H9 (cell line): ENCODE measurements around the gene WNT4. TPM values are rescaled to one million over a fixed set of nuclear protein-coding genes. Genes with fewer than 3 reads are reported as not detected.

Experiments used
- DNase-seq: peaks from one replicate; pipeline ENCODE4 v3.0.0-alpha.2; 2017
- H2AFZ ChIP-seq: one replicate; pipeline ENCODE4 v1.6.1; 2013; ENCODE audit warnings: mild to moderate bottlenecking, low read length, control low read depth, moderate library complexity
- H2AK5ac ChIP-seq: 2 replicates; pipeline ENCODE4 v1.6.1; 2013; ENCODE audit warnings: low read length, control low read depth, mixed read lengths; ENCODE audit not compliant: insufficient read length
- H2BK120ac ChIP-seq: one replicate; pipeline ENCODE4 v1.6.1; 2013; ENCODE audit warnings: low read depth, mild to moderate bottlenecking, low read length, control low read depth, inconsistent platforms; ENCODE audit not compliant: poor library complexity, severe bottlenecking
- H2BK12ac ChIP-seq: 2 replicates; pipeline ENCODE4 v1.6.1; 2013; ENCODE audit warnings: low read length, control low read depth, mixed read lengths, low read depth; ENCODE audit not compliant: insufficient read length
- H2BK15ac ChIP-seq: 2 replicates; pipeline ENCODE4 v1.6.1; 2013; ENCODE audit warnings: low read depth, low read length, control low read depth
- H2BK20ac ChIP-seq: one replicate; pipeline ENCODE4 v1.6.1; 2013; ENCODE audit warnings: low read depth, mild to moderate bottlenecking, low read length, control low read depth, inconsistent platforms; ENCODE audit not compliant: poor library complexity, severe bottlenecking
- H2BK5ac ChIP-seq: 2 replicates; pipeline ENCODE4 v1.6.1; 2013; ENCODE audit warnings: low read length, control low read depth, mixed read lengths; ENCODE audit not compliant: insufficient read length
- H3K14ac ChIP-seq: 2 replicates; pipeline ENCODE4 v1.6.1; 2013; ENCODE audit warnings: low read length, control low read depth; ENCODE audit not compliant: insufficient read depth
- H3K18ac ChIP-seq: 2 replicates; pipeline ENCODE4 v1.6.1; 2013; ENCODE audit warnings: low read depth, mild to moderate bottlenecking, mixed read lengths, low read length, control low read depth; ENCODE audit not compliant: insufficient read length
- H3K23ac ChIP-seq: 2 replicates; pipeline ENCODE4 v1.6.1; 2013; ENCODE audit warnings: low read length, control low read depth, mixed read lengths, low read depth; ENCODE audit not compliant: insufficient read length
- H3K23me2 ChIP-seq: 2 replicates; pipeline ENCODE4 v1.6.1; 2013; ENCODE audit warnings: low read depth, mild to moderate bottlenecking, mixed read lengths, low read length, control low read depth; ENCODE audit not compliant: insufficient read length, poor library complexity, severe bottlenecking
- H3K27ac ChIP-seq: 2 replicates; pipeline ENCODE4 v1.5.1; 2013; ENCODE audit warnings: low read length, control low read depth, mixed read lengths, low read depth; ENCODE audit not compliant: insufficient read length
- H3K27me3 ChIP-seq: 2 replicates; pipeline ENCODE4 v1.6.1; 2013; ENCODE audit warnings: low read length, control low read depth, inconsistent platforms; ENCODE audit not compliant: insufficient read depth
- H3K4ac ChIP-seq: 2 replicates; pipeline ENCODE4 v1.6.1; 2013; ENCODE audit warnings: low read depth, mild to moderate bottlenecking, control low read depth, inconsistent platforms, low read length, moderate library complexity
- H3K4me1 ChIP-seq: 2 replicates; pipeline ENCODE4 v1.6.1; 2013; ENCODE audit warnings: low read length, control low read depth, inconsistent platforms; ENCODE audit not compliant: insufficient read depth
- H3K4me2 ChIP-seq: 2 replicates; pipeline ENCODE4 v1.6.1; 2013; ENCODE audit warnings: low read length, control low read depth, mixed read lengths; ENCODE audit not compliant: insufficient read length, insufficient read depth
- H3K56ac ChIP-seq: 2 replicates; pipeline ENCODE4 v1.6.1; 2013; ENCODE audit warnings: low read depth, mild to moderate bottlenecking, mixed read lengths, low read length, control low read depth; ENCODE audit not compliant: insufficient read length
- H3K79me1 ChIP-seq: 2 replicates; pipeline ENCODE4 v1.6.1; 2013; ENCODE audit warnings: low read depth, mild to moderate bottlenecking, moderate library complexity, low read length, control low read depth, inconsistent platforms; ENCODE audit not compliant: insufficient read depth, poor library complexity, severe bottlenecking
- H3K79me2 ChIP-seq: 2 replicates; pipeline ENCODE4 v1.6.1; 2013; ENCODE audit warnings: low read length, control low read depth, inconsistent platforms; ENCODE audit not compliant: insufficient read depth
- H3K9ac ChIP-seq: 2 replicates; pipeline ENCODE4 v1.6.1; 2013; ENCODE audit warnings: low read length, control low read depth, mixed read lengths; ENCODE audit not compliant: insufficient read length; ENCODE audit errors: extremely low read depth
- H3K9me3 ChIP-seq: one replicate; pipeline ENCODE4 v1.6.1; 2013; ENCODE audit warnings: low read depth, low read length, inconsistent platforms; ENCODE audit not compliant: control insufficient read depth
- H3T11ph ChIP-seq: one replicate; pipeline ENCODE4 v1.6.1; 2013; ENCODE audit warnings: mild to moderate bottlenecking, low read length, control low read depth, inconsistent platforms
- H4K20me1 ChIP-seq: one replicate; pipeline ENCODE4 v1.6.1; 2013; ENCODE audit not compliant: control insufficient read depth, insufficient read length, insufficient read depth
- H4K5ac ChIP-seq: 2 replicates; pipeline ENCODE4 v1.6.1; 2013; ENCODE audit warnings: low read depth, mild to moderate bottlenecking, mixed read lengths, low read length, control low read depth; ENCODE audit not compliant: insufficient read length
- H4K8ac ChIP-seq: replicated peaks from 2 replicates; pipeline ENCODE4 v1.6.1; 2013; ENCODE audit warnings: low read length, control low read depth, mixed read lengths, low read depth; ENCODE audit not compliant: insufficient read length
- H4K91ac ChIP-seq: 2 replicates; pipeline ENCODE4 v1.6.1; 2013; ENCODE audit warnings: low read depth, mild to moderate bottlenecking, moderate library complexity, mixed read lengths, low read length, control low read depth; ENCODE audit not compliant: insufficient read length
- H3K27ac Mint-ChIP-seq, 3 experiments: 2 replicates in 2 of 3; 3 replicates in 1 of 3; pipeline ENCODE4 v1.8.0; 2020 to 2021; ENCODE audit warnings: mixed read lengths in 3 of 3, mild to moderate bottlenecking in 1 of 3, moderate library complexity in 1 of 3
- H3K27me3 Mint-ChIP-seq: 2 replicates; pipeline ENCODE4 v1.8.0; 2021; ENCODE audit warnings: low read depth, mild to moderate bottlenecking, moderate library complexity, mixed read lengths
- H3K36me3 Mint-ChIP-seq, 3 experiments: 2 replicates in 2 of 3; 3 replicates in 1 of 3; pipeline ENCODE4 v1.8.0; 2020 to 2021; ENCODE audit warnings: low read depth in 3 of 3, mixed read lengths in 3 of 3; ENCODE audit not compliant: insufficient read depth in 1 of 3
- H3K4me1 Mint-ChIP-seq, 2 experiments: 2 replicates each; pipeline ENCODE4 v1.8.0; 2020; ENCODE audit warnings: mixed read lengths in 2 of 2
- H3K4me3 Mint-ChIP-seq, 2 experiments: 2 replicates in 1 of 2; 3 replicates in 1 of 2; pipeline ENCODE4 v1.8.0; 2020 to 2021; ENCODE audit warnings: mild to moderate bottlenecking in 2 of 2, mixed read lengths in 2 of 2, moderate library complexity in 1 of 2
- H3K9me3 Mint-ChIP-seq, 2 experiments: 2 replicates in 1 of 2; 3 replicates in 1 of 2; pipeline ENCODE4 v1.8.0; 2020; ENCODE audit warnings: mild to moderate bottlenecking in 2 of 2, mixed read lengths in 2 of 2, moderate library complexity in 1 of 2
- WGBS: extraction: QIAGEN DNeasy Blood & Tissue Kit; methylation state at CpG from one replicate; pipeline ENCODE4 v1.1.7; 2013; ENCODE audit warnings: missing lambda C conversion rate, low lambda C conversion rate, mixed read lengths; ENCODE audit not compliant: insufficient read length; ENCODE audit errors: extremely low coverage; 5-methylcytosine and 5-hydroxymethylcytosine counted together
- total RNA-seq: library from RNA; stranded (reverse); gene quantifications from 2 replicates; pipeline ENCODE4 v1.2.1, GENCODE V29; 2021
- TF ChIP-seq, protein P1 (sequence below): fragments of 200-600 bp; sonication (generic); conservative IDR thresholded peaks from 3 replicates; pipeline ENCODE4 v1.8.0; 2021; ENCODE audit warnings: antibody characterized with exemption, mild to moderate bottlenecking

The WNT4 gene
- total RNA-seq, 1 experiment from 2014 or later, result 1.4 TPM

DNA sequence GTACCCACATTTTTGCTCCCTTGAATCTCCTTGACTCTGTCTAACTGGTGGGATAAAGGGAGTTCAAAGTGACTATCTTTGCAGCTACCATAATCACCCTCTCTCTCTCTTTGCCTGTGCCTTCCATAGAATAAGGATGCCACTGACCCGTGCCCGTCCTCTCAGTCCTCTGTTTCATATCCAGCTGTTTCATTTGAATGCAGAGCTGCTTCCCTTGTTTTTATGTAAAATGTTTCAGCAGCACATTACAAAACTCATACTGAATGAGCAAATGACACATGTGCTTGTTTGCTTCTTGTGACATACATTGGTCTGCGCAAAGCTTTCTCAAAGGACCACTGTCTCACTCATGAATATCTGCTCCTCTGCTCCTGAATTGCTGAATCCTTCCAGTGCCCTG is 52.0 kb downstream of the WNT4 start:
- Histone ChIP-seq H3T11ph (no peak overlapping the region), H3K23ac (no peak overlapping the region), H3K4me2 (no peak overlapping the region), H3K18ac (no peak overlapping the region), H3K23me2 (no peaks in the 10 kb centered on the region), H2BK20ac (no peak overlapping the region), H4K91ac (no peak overlapping the region), H2BK120ac (no peak overlapping the region), H3K27me3 (no peaks in the 10 kb centered on the region), H2AK5ac (no peak overlapping the region), H2BK15ac (no peak overlapping the region), H3K9me3 (no peaks in the 10 kb centered on the region), H3K27ac (no peak overlapping the region), H2BK12ac (no peak overlapping the region), H2BK5ac (no peak overlapping the region), H3K9ac (no peak overlapping the region), H3K4me1 (peaks cover 13% of the 10 kb centered on the region), H3K79me1 (no peaks in the 10 kb centered on the region), H3K56ac (no peak overlapping the region), H3K14ac (no peak overlapping the region), H3K4ac (no peak overlapping the region), H4K5ac (no peak overlapping the region), H4K20me1 (no peaks in the 10 kb centered on the region), H3K79me2 (peaks cover 2% of the 10 kb centered on the region; the same call in 1 of the 2 replicates), H2AFZ (no peak overlapping the region), H4K8ac (no peak overlapping the region)
- peaks cover 40 to 55% of the 10 kb centered on the region in 2 experiments for H3K4me1 Mint-ChIP-seq
- no peak for DNase-seq
- peak overlapping the region in 1 of 3 experiments; percentile 61; a peak in 2 of 7 replicates for H3K27ac Mint-ChIP-seq
- H3K9me3 Mint-ChIP-seq, result no peaks in the 10 kb centered on the region
- no peaks in the 10 kb centered on the region for H3K27me3 Mint-ChIP-seq
- no CpG with 5 or more reads among the region's 3 CpGs for WGBS
- H3K4me3 Mint-ChIP-seq, result no peak overlapping the region
- H3K36me3 Mint-ChIP-seq, result peaks cover 3 to 44% (median 36%) of the 10 kb centered on the region in 3 experiments; a peak in 5 of 7 replicates
- TF ChIP-seq, protein P1, sequence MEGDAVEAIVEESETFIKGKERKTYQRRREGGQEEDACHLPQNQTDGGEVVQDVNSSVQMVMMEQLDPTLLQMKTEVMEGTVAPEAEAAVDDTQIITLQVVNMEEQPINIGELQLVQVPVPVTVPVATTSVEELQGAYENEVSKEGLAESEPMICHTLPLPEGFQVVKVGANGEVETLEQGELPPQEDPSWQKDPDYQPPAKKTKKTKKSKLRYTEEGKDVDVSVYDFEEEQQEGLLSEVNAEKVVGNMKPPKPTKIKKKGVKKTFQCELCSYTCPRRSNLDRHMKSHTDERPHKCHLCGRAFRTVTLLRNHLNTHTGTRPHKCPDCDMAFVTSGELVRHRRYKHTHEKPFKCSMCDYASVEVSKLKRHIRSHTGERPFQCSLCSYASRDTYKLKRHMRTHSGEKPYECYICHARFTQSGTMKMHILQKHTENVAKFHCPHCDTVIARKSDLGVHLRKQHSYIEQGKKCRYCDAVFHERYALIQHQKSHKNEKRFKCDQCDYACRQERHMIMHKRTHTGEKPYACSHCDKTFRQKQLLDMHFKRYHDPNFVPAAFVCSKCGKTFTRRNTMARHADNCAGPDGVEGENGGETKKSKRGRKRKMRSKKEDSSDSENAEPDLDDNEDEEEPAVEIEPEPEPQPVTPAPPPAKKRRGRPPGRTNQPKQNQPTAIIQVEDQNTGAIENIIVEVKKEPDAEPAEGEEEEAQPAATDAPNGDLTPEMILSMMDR, result no peak
